ENCODE data around the gene KAT6B.

DNA sequence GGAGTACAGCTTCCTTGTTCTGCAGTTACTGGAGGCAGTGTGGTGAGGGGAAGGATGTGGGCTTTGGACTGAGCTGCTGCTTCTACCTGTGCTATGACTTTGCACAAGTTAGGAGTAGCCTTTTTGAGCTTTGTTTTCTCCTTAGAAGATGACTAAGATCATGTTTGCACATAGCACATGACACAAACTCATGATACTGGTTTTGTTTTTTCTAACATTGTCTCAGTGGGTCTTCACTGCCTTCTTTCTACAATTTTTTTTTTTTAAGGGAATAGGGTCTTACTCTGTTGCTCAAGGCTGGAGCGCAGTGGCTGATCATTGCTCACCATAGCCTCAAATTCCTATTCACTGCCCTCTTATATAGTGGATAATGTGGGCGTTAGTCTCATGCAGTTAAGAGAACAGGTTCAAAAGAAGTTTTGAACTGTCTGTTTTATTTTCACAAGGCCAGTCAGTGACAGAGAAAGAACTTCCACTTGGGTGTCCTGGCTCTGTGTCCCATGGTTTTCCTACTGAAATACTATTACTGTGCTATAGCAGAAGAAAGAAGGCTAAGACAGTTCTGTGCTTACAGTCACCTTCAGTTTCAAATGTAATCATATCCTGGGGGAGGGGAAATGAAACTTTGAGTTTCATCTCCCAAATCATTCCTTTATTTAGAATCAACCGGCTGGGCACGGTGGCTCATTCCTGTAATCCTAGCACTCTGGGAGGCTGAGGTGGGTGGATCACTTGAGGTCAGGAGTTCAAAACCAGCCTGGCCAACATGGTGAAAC is 72.0 kb downstream of the KAT6B start:
- TF ChIP-seq, protein P1, sequence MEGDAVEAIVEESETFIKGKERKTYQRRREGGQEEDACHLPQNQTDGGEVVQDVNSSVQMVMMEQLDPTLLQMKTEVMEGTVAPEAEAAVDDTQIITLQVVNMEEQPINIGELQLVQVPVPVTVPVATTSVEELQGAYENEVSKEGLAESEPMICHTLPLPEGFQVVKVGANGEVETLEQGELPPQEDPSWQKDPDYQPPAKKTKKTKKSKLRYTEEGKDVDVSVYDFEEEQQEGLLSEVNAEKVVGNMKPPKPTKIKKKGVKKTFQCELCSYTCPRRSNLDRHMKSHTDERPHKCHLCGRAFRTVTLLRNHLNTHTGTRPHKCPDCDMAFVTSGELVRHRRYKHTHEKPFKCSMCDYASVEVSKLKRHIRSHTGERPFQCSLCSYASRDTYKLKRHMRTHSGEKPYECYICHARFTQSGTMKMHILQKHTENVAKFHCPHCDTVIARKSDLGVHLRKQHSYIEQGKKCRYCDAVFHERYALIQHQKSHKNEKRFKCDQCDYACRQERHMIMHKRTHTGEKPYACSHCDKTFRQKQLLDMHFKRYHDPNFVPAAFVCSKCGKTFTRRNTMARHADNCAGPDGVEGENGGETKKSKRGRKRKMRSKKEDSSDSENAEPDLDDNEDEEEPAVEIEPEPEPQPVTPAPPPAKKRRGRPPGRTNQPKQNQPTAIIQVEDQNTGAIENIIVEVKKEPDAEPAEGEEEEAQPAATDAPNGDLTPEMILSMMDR (IDR thresholded peaks at IDR 0.05) = no peak
- no peak for TF ChIP-seq POLR2A (IDR thresholded peaks at IDR 0.05)

All from vagina (tissue), 2 donors.